ENCODE measurements around the gene FOLR1.
A peak's percentile ranks its signal among the peaks of the same experiment; 100 is the strongest.

FOLR1 gene

GRCh38 chr11:72236774-72237111, 44.8 kb downstream of the FOLR1 start:
- no peak for DNase-seq

DNA sequence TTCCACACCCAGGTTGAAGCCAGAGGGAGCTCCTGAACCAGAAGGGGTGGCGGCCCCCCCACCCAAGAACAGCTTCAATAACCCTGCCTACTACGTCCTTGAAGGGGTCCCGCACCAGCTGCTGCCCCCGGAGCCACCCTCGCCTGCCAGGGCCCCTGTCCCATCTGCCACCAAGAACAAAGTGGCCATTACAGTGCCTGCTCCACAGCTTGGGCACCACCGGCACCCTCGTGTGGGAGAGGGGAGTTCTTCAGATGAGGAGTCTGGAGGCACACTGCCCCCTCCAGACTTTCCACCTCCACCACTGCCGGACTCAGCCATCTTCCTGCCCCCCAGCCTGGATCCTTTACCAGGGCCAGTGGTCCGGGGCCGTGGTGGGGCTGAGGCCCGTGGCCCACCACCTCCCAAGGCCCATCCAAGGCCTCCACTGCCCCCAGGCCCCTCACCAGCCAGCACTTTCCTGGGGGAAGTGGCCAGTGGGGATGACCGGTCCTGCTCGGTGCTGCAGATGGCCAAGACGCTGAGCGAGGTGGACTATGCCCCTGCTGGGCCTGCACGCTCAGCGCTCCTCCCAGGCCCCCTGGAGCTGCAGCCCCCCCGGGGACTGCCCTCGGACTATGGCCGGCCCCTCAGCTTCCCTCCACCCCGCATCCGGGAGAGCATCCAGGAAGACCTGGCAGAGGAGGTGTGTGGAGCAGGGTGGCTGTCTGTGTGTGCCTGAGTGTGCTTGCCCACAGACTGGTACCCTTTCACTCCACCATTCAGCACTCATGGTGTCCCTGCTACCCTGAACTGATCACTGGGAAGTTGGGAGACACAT, 45.4 kb downstream of the FOLR1 start:
- DNase-seq: no peak

DNA sequence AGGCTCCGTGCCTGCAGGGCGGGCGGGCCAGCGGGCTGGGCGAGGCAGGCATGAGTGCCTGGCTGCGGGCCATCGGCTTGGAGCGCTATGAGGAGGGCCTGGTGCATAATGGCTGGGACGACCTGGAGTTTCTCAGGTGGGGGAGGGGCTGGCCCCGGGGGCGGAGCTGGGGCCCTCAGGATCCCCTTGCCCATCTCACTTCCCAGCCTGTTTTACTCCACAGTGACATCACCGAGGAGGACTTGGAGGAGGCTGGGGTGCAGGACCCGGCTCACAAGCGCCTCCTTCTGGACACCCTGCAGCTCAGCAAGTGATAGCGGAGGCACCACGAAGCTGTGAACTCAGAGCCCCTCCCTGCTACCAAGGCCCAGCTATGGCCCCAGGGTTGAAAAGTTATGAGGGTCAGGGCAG, 46.1 kb downstream of the FOLR1 start:
- DNase-seq: peak; percentile 65 to 66

- no peak for DNase-seq
Observed at GRCh38 chr11:72238492-72239312, 46.8 kb downstream of the FOLR1 start.

DNA sequence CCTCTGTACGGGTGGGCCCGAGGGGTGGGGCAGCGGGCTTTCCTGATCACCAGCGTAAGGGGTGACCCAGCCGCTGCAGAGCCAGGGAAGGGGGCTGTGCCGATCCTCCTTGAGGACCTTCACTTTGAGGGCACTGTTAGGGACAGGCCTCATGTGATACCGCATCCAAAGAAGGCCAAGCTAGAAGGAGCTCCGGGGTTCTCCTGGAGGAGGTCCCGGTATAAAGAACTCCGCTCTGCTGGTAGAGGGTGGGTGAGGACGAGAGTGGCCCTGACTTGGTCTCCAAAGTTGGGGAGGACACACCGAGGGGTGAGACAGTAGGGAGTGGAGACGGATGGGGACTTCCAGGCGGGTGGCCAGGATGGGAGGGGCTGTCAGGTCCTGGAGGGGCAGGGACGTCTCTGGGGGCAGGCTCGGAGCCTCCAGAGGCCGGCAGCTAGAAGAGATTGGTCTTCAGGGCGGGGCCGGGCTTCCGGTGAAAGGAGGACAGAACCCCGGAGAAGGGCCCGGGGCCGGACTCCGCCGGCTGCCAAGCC, 47.4 kb downstream of the FOLR1 start:
- peak; percentile 19 to 37 for DNase-seq

DNA sequence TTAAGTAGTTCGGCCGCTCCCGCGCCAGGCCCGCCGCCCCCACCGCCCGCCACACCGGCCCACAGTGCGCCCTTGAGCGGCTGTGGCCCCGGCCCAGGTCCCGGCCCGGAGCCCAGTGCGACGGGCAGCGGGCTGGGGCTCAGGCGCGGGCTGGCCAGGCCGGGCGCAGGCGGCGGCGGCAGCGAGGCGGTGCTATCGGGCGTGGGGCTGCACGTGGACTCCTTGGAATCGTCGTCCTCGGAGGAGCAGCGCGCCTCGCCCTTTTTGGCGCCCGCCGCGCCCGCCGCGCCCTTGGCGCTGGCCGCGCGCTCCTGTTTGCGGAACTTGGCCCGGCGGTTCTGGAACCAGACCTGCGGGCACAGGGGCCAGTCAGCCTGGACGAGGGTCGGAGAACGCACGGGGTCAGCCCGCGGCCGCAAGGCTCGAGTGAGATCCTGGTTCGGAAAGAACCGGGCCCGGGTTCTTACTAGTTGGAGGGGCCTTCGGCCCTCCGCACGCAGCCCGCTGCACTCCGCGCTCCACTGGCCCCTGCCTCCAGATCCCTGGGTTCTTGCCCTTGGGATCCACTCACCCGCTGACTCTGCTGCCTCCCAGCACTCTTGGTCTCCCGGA, 48.0 kb downstream of the FOLR1 start:
- DNase-seq: peak in 1 of 2 experiments; percentile 13

DNA sequence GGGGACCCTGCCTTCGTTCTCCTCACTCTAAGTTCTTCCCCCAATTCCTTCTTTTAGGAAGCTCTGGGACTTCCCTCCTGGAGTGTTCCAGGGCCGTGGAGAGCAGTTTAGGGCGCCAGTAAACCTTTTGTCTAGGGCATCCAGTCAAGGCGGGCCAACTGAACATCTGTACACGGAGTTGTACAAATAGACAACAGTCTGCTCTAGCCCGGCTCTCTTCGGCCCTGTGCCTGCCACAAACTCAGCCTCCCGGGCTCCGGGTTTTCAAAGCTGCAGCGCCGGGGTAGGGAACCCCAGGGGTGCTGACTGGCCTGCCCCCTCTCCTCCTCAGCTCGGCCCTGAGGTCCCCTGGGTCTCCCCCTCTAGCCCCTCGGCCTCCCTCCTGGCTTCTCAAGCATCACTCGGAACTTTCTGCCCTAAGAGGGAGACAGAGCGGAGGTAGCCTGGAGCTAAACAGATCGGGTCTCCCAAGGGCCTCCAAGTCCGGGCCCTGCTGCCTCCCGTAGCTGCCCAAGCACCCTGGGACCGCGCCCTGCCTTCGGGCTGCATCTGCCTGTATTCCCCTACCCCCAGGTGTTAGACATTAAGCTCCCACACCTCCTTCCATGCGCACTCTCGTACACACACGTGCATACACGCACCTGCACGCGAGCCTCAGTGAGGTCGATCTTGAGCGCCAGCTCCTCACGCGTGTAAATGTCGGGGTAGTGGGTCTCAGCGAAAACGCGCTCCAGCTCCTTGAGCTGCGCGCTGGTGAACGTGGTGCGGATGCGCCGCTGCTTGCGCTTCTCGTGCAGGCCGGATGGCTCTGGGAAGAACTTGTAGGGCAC, 48.7 kb downstream of the FOLR1 start:
- peak; percentile 11 to 29 for DNase-seq

- no peak for DNase-seq
Observed at GRCh38 chr11:72241291-72241781, 49.4 kb downstream of the FOLR1 start.

GRCh38 chr11:72242141-72242540, 50.2 kb downstream of the FOLR1 start:
- DNase-seq: no peak

DNA sequence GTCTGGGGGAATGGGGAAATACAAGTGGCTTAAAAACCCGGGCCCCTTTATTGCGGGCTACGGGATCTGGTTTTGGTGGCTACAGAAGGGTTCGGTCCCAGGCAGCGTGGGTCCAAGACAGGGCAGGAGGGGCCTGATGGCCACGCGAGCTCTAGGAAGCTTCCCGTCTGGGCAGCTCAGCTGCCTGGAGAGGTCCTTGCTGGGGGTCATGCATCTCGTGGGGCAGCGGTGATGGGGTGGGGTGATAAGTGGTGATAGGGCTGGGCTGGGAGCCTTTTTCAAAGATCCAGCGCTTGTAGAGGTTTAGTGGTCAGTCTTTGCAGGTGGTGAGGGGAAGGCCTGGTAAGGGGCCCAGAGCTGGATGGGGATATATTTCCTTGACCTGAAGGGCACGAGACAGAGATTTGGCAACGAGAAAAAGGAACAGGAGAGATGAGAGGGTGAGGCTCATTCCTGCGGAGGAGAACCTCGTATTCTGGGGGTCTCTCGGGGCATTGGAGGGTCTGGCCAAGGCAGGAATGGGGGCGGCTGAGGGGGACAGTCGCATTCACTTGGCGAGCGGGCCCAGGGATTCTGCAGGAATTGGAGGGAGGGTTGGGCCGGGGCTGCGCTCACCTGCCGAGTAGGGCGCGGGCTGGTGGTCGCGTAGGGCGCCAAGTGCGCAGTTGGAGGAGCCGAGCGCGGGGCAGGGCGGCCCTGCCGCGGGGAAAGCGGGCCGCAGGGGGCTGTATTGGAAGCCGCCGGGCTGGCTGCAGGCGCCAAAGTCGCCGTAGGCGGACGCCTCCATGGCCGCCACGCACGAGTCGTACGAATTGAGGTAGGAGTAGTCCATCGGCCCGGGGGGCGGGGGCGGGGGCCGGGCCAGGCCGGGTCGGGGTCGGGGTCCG, 51.5 kb downstream of the FOLR1 start:
- DNase-seq: no peak

DNA sequence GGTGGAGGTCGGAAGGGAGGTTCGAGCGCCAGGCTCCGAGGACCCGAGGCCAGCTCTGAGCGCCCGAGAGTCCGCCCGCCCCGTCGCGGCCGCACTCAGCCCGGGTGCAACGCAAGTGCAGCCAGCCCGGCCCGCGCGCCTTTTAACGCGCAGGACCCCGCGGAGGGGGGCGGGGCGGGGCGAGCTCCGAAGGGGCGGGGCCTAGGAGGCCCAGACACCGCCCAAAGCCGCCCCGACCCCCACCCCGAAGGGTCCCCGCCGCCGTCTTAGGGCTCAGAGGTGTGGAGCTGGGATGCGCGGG, 52.1 kb downstream of the FOLR1 start, which contains the start of gene PHOX2A:
Gene PHOX2A (minus strand): TSS at position 117 of the 301 bp plus-strand sequence. CDS start 172 bp downstream, outside the sequence.
- no peak for DNase-seq

GRCh38 chr11:72244361-72245262, 52.7 kb downstream of the FOLR1 start:
- no peak for DNase-seq

- DNase-seq: no peak
Observed at GRCh38 chr11:72245263-72245816, 53.4 kb downstream of the FOLR1 start.

All from activated CD4-positive, alpha-beta T cell treated with anti-CD3 and anti-CD28 coated beads, Interleukin-2, amount 50 U/mL, for 48 hours (primary cell).